Measurements from ENCODE around the gene NHSL2. TPM values are rescaled to one million over a fixed set of nuclear protein-coding genes. Genes with fewer than 3 reads are reported as not detected.

NHSL2 gene
- total RNA-seq, 1 experiment from 2014 or later, result not detected

DNA sequence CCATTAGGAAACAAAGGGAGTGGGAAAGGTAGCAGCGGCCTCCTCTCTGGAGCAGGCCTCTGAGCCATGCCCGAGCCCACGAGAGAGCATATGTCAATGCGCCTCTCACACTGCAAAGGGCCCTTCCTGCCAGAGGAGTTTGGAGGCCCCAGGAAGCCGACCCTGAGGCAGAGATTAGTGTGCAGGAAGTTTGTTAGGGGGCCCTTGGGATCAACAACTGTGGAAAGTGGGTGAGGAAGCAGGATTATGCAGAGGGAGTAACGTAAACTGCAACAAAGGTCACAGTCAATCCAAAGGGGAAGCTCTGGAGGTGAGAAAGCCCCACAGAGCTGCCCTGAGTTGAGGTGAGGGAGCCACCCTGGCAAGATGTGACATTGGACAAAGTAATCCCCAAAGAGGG, 203.7 kb downstream of the NHSL2 start:
- H3F3A ChIP-seq (ENCODE audit: insufficient read depth, low read depth), result no peaks in the 10 kb centered on the region
- H3K9me3 ChIP-seq (ENCODE audit: insufficient read depth, low read depth), result no peaks in the 10 kb centered on the region
- no peaks in the 10 kb centered on the region for H3K36me3 ChIP-seq (ENCODE audit: low read depth)
- no peak for TF ChIP-seq EZH2 (IDR thresholded peaks at IDR 0.05; ENCODE audit: low read depth)
- TF ChIP-seq, protein P1, sequence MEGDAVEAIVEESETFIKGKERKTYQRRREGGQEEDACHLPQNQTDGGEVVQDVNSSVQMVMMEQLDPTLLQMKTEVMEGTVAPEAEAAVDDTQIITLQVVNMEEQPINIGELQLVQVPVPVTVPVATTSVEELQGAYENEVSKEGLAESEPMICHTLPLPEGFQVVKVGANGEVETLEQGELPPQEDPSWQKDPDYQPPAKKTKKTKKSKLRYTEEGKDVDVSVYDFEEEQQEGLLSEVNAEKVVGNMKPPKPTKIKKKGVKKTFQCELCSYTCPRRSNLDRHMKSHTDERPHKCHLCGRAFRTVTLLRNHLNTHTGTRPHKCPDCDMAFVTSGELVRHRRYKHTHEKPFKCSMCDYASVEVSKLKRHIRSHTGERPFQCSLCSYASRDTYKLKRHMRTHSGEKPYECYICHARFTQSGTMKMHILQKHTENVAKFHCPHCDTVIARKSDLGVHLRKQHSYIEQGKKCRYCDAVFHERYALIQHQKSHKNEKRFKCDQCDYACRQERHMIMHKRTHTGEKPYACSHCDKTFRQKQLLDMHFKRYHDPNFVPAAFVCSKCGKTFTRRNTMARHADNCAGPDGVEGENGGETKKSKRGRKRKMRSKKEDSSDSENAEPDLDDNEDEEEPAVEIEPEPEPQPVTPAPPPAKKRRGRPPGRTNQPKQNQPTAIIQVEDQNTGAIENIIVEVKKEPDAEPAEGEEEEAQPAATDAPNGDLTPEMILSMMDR (conservative IDR thresholded peaks at IDR 0.05), result no peak
- H3K79me2 ChIP-seq (ENCODE audit: low read depth), result no peaks in the 10 kb centered on the region
- BruUV-seq (replicated peaks), result no TSS peak
- no peak overlapping the region for H2AFZ ChIP-seq
- ChIA-PET POLR2A (ENCODE audit: unreplicated experiment) (no interaction called here), CTCF (no interaction called here)
- H3K4me1 ChIP-seq (replicated peaks; ENCODE audit: insufficient read depth), result no peaks in the 10 kb centered on the region
- no peaks in the 10 kb centered on the region for H3K9me2 ChIP-seq (ENCODE audit: insufficient read depth)
- no peak overlapping the region for H3K4me3 ChIP-seq
- H3K4me2 ChIP-seq, result no peak overlapping the region
- DNase-seq, result no peak
- intact Hi-C loops (cut with micrococcal nuclease; ENCODE audit: unreplicated experiment), result no loop called here
- no peaks in the 10 kb centered on the region for H4K20me1 ChIP-seq (ENCODE audit: insufficient read depth)
- H3K27me3 ChIP-seq (ENCODE audit: insufficient read depth, low read depth), result peaks cover 36% of the 10 kb centered on the region
- no peak overlapping the region for H3K27ac ChIP-seq

DNA sequence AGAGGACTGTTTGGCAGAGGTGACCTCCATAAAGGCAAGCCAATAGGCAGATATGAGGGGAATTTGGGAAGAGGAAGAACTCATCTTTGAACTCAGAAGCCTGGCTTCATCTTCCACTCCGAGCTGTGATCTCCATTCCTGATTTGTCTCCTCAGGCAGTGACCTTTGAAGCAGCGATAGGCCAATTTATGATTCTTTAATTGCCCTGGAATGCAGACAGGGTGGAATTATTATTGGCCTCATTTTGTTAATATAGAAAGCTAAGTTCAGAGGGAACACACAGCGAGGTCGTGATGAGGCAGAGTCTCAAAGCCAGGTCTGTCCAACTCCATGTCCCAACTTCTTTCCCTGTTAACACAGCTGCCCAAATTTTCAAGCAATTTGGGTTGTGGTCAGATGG, 204.2 kb downstream of the NHSL2 start:
- H3K9me3 ChIP-seq (ENCODE audit: insufficient read depth, low read depth), result no peaks in the 10 kb centered on the region
- DNase-seq, result no peak
- H3K27ac ChIP-seq, result no peak overlapping the region
- no peaks in the 10 kb centered on the region for H3K9me2 ChIP-seq (ENCODE audit: insufficient read depth)
- no peaks in the 10 kb centered on the region for H4K20me1 ChIP-seq (ENCODE audit: insufficient read depth)
- peaks cover 33% of the 10 kb centered on the region for H3K27me3 ChIP-seq (ENCODE audit: insufficient read depth, low read depth)
- intact Hi-C loops (cut with micrococcal nuclease; ENCODE audit: unreplicated experiment), result no loop called here
- no peaks in the 10 kb centered on the region for H3K79me2 ChIP-seq (ENCODE audit: low read depth)
- no peak overlapping the region for H2AFZ ChIP-seq
- H3K4me2 ChIP-seq, result no peak overlapping the region
- no peaks in the 10 kb centered on the region for H3F3A ChIP-seq (ENCODE audit: insufficient read depth, low read depth)
- POLR2A ChIA-PET (ENCODE audit: unreplicated experiment), result no interaction called here
- H3K36me3 ChIP-seq (ENCODE audit: low read depth), result no peaks in the 10 kb centered on the region
- CTCF ChIA-PET, result no interaction called here
- TF ChIP-seq EZH2 (IDR thresholded peaks at IDR 0.05; ENCODE audit: low read depth), result no peak
- TF ChIP-seq, protein P1 (conservative IDR thresholded peaks at IDR 0.05), result no peak
- H3K4me1 ChIP-seq (replicated peaks; ENCODE audit: insufficient read depth), result no peaks in the 10 kb centered on the region
- no peak overlapping the region for H3K4me3 ChIP-seq
- no TSS peak for BruUV-seq (replicated peaks)

DNA sequence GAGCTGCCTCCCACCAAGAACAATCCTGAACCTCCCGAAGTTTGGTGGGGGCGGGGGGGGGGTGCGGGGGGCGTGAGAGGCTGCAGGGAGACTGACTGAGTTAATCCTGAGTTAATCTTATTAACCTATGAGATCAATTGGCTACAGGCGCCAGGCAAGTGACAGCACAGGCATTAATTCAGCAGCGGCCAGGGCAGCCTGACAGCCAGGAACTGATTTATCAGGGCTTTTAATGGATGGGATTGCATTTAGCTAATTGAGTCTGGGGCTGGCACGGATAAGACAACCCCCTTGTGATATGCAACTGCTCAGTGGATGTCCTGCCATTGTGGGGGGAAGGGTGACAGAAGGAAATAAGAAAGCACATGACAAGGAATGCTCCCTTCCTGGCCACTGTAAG, 204.7 kb downstream of the NHSL2 start:
- no peaks in the 10 kb centered on the region for H3K79me2 ChIP-seq (ENCODE audit: low read depth)
- H3K4me3 ChIP-seq, result no peak overlapping the region
- DNase-seq, result no peak
- H3K27me3 ChIP-seq (ENCODE audit: insufficient read depth, low read depth), result peaks cover 28% of the 10 kb centered on the region
- intact Hi-C loops (cut with micrococcal nuclease; ENCODE audit: unreplicated experiment), result no loop called here
- TF ChIP-seq, protein P1 (conservative IDR thresholded peaks at IDR 0.05), result no peak
- no peak for TF ChIP-seq EZH2 (IDR thresholded peaks at IDR 0.05; ENCODE audit: low read depth)
- no peak overlapping the region for H3K4me2 ChIP-seq
- no peaks in the 10 kb centered on the region for H3K36me3 ChIP-seq (ENCODE audit: low read depth)
- POLR2A ChIA-PET (ENCODE audit: unreplicated experiment), result no interaction called here
- BruUV-seq (replicated peaks), result no TSS peak
- no peaks in the 10 kb centered on the region for H4K20me1 ChIP-seq (ENCODE audit: insufficient read depth)
- H2AFZ ChIP-seq, result no peak overlapping the region
- H3K9me2 ChIP-seq (ENCODE audit: insufficient read depth), result no peaks in the 10 kb centered on the region
- no peaks in the 10 kb centered on the region for H3K9me3 ChIP-seq (ENCODE audit: insufficient read depth, low read depth)
- no peaks in the 10 kb centered on the region for H3K4me1 ChIP-seq (replicated peaks; ENCODE audit: insufficient read depth)
- H3F3A ChIP-seq (ENCODE audit: insufficient read depth, low read depth), result no peaks in the 10 kb centered on the region
- no peak overlapping the region for H3K27ac ChIP-seq
- CTCF ChIA-PET, result no interaction called here

Measured in PC-9 (cell line).